D721Med (cell line): ENCODE results near the gene SSR1.

Source experiments
- DNase-seq: peaks from one replicate; pipeline ENCODE4 v3.0.0; 2011; ENCODE audit warnings: low spot score; ENCODE audit not compliant: insufficient read length
- FAIRE-seq: peaks from 2 replicates; lab custom pipeline; 2011; peaks lifted over from hg19 to GRCh38; lab: Jason Lieb, UNC
- TF ChIP-seq, protein P1 (sequence below): IDR thresholded peaks from 2 replicates; pipeline ENCODE4 v1.5.1; 2012; ENCODE audit warnings: mild to moderate bottlenecking, control low read depth; ENCODE audit not compliant: insufficient read depth; ENCODE audit errors: missing control alignments

SSR1 gene

DNA sequence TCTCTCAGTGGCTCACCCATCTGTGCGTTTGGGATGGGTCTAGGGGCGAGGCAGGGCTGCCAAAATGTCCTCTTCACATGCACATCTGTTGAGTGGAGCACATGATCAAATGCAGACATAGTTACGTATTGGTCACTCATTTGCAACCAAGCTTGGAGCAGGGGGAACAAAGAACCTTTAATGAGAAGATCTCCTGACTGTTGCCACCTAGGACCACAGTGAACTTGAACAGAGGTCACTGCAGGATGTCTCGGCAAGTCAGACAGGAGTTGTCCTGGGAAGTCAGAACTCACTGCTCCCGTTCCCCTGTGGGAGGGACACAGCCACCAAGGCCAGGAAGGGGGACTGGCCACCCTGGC is 73.4 kb downstream of the SSR1 start:
- TF ChIP-seq, protein P1, sequence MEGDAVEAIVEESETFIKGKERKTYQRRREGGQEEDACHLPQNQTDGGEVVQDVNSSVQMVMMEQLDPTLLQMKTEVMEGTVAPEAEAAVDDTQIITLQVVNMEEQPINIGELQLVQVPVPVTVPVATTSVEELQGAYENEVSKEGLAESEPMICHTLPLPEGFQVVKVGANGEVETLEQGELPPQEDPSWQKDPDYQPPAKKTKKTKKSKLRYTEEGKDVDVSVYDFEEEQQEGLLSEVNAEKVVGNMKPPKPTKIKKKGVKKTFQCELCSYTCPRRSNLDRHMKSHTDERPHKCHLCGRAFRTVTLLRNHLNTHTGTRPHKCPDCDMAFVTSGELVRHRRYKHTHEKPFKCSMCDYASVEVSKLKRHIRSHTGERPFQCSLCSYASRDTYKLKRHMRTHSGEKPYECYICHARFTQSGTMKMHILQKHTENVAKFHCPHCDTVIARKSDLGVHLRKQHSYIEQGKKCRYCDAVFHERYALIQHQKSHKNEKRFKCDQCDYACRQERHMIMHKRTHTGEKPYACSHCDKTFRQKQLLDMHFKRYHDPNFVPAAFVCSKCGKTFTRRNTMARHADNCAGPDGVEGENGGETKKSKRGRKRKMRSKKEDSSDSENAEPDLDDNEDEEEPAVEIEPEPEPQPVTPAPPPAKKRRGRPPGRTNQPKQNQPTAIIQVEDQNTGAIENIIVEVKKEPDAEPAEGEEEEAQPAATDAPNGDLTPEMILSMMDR = no peak
- FAIRE-seq (no peak), DNase-seq (no peak)

DNA sequence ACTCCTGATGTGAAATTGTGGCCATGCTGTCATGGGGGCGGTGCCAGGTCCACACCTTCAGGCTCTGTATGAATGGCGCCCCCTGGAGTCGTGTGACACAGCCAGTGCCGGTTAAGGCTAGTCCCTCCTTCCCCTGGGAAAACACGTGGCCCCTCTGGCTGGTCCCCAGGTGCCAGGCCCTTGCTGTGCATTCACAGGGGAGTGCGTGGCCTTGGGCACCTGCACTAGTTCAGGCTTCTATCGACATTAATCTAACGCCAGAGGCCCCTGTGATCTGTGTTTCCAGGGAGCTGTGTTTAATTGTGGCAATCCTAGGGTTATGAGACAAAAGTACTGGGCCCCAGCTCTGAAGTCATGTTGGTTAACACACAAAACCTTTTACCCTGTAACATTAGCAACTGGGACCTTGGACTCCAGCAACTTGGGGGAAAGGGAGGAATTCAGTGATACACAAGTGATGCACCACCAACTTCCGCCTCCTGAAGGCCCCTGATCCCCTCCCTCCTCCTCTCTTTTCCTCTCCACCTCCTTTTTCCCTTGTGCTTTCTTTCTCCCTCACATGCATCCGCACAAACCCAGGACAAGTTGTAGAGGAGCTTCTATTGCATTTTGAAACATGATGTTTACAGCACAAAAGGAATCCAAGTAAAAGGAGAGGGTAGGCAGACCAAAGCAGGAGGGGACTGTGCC is 74.0 kb downstream of the SSR1 start:
- TF ChIP-seq, protein P1 = peak; percentile 74
- DNase-seq = no peak
- FAIRE-seq = no peak

DNA sequence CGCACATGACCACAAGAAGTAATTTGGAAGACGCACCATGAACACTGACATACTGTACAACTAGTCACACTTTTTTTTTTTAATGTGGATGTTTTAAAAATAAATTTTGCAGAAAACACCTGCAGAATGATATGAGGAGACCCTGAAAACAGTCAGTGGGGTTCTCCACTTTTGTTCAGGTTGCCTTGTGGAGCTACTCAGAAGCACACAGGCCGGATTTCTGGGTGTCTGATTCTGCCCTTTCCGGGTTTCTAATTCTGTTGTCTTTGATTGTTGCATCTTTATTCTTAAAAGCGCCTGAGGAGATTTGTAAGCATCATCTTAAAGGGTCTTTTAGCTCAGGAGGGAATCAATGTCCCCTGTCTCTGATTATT is 74.5 kb downstream of the SSR1 start:
- no peak for FAIRE-seq
- TF ChIP-seq, protein P1 = no peak

DNA sequence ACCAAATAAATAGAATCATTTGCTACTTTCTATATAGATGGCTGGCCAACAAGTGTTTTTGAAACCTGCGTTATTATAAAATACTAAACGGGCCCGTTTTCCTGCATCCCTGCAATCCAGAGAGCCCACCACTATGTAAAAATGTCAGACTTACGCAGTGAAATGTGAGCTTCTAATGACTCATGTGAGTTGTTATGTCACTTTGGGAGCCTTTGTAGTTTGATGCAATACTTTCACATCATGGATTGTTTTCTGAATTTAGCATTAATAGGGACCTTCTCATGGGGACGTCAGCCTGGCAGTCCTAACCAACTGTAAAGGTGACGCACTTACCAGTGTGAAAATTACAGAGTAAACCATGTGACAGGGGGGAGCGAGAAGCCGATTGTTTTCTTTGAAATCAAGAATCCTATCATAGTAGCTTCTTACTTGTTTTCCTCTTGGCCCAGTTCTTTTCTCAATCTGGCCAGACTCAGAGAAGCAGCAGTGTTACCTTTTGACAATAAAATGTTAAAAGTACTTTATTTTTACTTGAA is 75.3 kb downstream of the SSR1 start:
- TF ChIP-seq, protein P1 = no peak
- FAIRE-seq (no peak), DNase-seq (no peak)

More for the DNA sequence above, 74.5 kb downstream of the SSR1 start:
- no peak for DNase-seq

DNA sequence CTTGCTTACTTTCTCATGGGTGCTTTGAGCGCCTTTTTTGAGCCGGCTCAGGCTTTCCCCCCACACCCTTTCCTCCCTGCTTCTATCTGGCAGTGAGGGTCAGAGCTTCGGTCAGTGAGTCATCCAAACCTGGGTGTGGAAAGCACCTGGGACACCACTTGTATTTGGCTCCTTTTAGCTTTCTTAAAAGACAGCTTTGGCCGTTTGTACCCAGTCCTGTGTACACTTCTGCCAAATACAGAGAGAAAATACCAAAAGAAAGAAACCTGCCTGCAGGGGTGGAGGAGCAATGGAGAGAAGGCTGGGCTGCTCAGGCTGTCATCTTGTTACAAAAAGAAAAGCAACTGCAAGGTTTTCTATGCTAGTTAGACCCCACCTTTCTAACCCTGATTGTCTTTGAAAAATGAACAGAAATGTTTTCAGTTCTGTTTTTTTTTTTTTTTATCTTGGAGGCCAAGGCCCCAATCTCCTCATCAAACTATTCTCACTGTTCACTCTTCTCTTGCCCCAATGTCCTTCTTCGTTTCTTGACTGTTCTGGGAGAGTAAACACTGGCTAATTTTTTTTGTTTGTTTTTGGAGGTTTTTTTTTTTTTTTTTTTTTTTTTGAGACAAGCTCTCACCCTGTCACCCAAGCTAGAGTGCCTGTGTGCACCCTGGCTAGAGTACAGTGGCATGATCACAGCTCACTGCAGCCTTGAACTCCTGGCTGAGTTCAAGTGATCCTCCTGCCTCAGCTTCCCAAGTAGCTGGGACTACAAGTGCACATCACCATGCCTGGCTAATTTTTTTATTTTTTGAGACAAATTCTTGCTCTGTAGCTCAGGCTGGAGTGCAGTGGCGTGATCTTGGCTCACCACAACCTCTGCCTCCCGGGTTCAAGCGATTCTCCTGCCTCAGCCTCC is 76.4 kb downstream of the SSR1 start:
- DNase-seq (no peak), FAIRE-seq (no peak)
- TF ChIP-seq, protein P1 = no peak

DNA sequence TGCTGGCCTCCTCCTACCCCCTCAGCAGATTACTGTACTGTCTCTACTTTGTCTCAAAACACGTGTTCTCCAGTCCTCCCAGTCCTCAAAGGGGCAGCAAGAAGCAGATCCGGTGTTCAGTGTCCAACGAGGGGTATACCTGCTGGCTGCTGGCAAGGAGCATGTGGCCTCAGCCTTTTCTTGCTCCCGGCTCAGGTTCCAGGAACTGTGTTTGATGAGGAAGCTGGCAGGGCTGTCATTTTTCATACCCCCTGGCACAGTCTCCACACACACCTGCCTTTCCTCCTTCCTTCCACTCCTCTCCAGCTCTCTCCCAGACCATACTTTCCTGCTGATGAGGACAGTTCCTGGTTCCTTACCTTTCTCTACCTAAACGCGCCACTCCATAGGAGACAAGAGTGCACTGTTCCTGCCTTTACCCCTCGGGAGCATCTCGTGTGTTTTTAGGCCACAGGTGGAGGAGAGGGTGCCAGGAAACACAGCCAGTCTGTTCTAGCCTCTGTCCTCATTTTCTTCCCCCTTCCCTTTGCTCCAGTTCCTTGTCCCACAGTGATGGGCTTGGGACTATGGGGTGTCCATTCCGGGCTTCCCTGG is 77.2 kb downstream of the SSR1 start:
- TF ChIP-seq, protein P1 = no peak
- FAIRE-seq = no peak
- DNase-seq = no peak
